GM21786 (cell line): ENCODE results near the gene SFN.
"Not testable (repeated sequence)": the region's sequence is repeated elsewhere in the genome, so short reads cannot be mapped to it uniquely, and the experiment has no call there.

Experiments
- ATAC-seq: cut with Tn5 transposase; IDR thresholded peaks from one replicate; pipeline ENCODE4 v1.9.1; 2021; ENCODE audit not compliant: unreplicated experiment

Gene SFN

GRCh38 chr1:26838474-26839338 lies 24.2 kb upstream of the SFN start:
- ATAC-seq: peak; percentile 82

- no peak for ATAC-seq
These were observed 23.6 kb upstream of the SFN start for GRCh38 chr1:26839339-26839722.

- no peak for ATAC-seq
These were observed 23.2 kb upstream of the SFN start for GRCh38 chr1:26839779-26840178.

GRCh38 chr1:26844424-26845196 lies 18.3 kb upstream of the SFN start:
- ATAC-seq: no peak

- ATAC-seq: not testable (repeated sequence)
These were observed 15.1 kb upstream of the SFN start for GRCh38 chr1:26847826-26848225.

- ATAC-seq: no peak
These were observed 14.4 kb upstream of the SFN start for GRCh38 chr1:26848499-26848898.

GRCh38 chr1:26848941-26849774 lies 13.8 kb upstream of the SFN start:
- ATAC-seq: no peak

- ATAC-seq: no peak
These were observed 11.8 kb upstream of the SFN start for GRCh38 chr1:26851106-26851684.

- ATAC-seq: no peak
These were observed 10.2 kb upstream of the SFN start for GRCh38 chr1:26852701-26853100.

- no peak for ATAC-seq
These were observed 9.8 kb upstream of the SFN start for GRCh38 chr1:26853156-26853555.

GRCh38 chr1:26853600-26853999 lies 9.3 kb upstream of the SFN start:
- ATAC-seq: no peak

GRCh38 chr1:26854906-26855305 lies 8.0 kb upstream of the SFN start:
- no peak for ATAC-seq

GRCh38 chr1:26855636-26856035 lies 7.3 kb upstream of the SFN start:
- no peak for ATAC-seq

GRCh38 chr1:26856181-26856580 lies 6.8 kb upstream of the SFN start:
- no peak for ATAC-seq

GRCh38 chr1:26856604-26857469 lies 6.1 kb upstream of the SFN start:
- ATAC-seq: no peak

- ATAC-seq: no peak
These were observed 5.4 kb upstream of the SFN start for GRCh38 chr1:26857473-26858060.

GRCh38 chr1:26858160-26858559 lies 4.8 kb upstream of the SFN start:
- ATAC-seq: no peak

- no peak for ATAC-seq
These were observed 3.9 kb upstream of the SFN start for GRCh38 chr1:26858891-26859640.

GRCh38 chr1:26861286-26861701 lies 1.7 kb upstream of the SFN start:
- ATAC-seq: no peak
